Activated gamma-delta T cell (primary cell): ENCODE results near the gene CA10.

Experiments
- DNase-seq: peaks from one replicate; lab custom pipeline; 2025; lab: John Stamatoyannopoulos, UW

CA10 gene

GRCh38 chr17:51817955-51818354 lies 340.6 kb downstream of the CA10 start:
- no peak for DNase-seq

DNA sequence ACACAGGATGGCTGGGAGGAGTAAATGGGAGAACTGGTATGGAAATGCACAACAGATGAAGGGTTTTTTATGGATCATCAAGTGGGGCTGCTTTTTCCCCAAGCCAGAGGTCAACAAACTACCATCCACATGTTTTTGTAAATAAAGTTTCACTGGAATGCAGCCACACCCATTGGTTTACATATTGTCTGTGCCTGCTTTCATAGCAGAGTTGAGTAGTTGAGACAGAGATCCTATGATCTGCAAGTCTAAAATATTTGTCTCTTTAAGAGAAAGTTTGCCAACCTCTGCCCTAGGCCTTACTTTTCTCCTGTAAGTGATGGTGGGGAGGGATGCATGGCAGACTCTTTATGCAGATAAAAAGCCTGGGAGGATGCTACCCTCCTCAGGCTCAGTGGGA lies 341.4 kb downstream of the CA10 start:
- DNase-seq = no peak

- DNase-seq = no peak
These were observed 343.4 kb downstream of the CA10 start for GRCh38 chr17:51815097-51815496.

GRCh38 chr17:51814521-51814920 lies 344.0 kb downstream of the CA10 start:
- DNase-seq = no peak

DNA sequence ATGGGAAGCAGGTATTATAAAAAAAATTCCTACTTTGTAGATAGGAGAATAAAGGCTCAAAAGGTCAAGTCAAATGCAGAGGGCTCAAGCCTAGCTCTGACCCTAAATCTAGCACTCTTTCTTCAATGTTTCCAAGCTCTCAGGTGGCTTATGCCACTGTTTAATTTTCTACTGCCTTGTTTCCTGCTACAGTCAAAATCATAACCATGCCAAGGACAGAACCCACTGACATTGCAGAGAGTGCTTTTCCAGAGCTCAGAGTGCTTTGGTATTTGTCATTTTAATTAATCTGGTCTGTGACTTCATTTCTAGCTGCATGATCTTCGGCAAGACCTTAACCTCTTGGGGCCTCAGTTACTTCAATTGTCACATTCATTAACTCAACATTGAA lies 344.7 kb downstream of the CA10 start:
- DNase-seq = no peak

GRCh38 chr17:51813140-51813783 lies 345.3 kb downstream of the CA10 start:
- DNase-seq = no peak

DNA sequence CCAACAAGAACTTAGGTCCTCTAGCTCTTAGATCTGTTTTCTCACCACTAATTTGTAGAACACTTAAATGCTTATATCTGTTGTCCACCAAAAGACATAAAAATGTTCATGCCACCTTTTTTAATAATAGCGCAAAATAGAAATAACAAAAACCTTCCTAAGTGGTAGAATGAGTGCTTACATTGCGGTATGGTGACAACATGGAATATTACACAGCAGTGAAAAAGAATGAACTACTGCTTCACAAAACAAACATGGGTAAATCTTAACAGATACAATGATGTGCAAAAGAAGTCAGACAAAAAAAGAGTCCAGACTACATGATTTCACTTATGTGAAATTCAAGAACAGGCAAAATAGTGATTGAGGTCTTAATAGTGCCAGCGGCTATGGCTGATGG lies 351.1 kb downstream of the CA10 start:
- DNase-seq = no peak

- no peak for DNase-seq
These were observed 352.7 kb downstream of the CA10 start for GRCh38 chr17:51805765-51806164.

DNA sequence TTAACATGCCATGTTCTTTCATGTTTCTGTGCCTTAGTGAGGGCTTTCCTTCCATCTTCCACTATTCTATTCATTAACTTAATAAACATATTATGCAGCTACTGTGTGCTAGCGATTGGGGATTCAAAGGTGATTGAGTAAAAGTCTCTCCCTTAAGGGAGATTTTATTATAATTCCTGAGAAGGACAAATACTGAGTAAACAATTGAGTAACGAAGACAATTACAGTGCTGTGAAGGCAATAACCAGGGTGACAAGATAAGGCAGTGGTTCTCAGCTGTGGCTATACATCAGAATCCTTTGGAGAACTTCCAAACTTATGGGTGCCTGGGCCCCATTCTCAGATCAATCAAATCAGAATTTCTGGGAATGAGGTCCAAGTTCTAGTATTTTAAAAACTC lies 353.3 kb downstream of the CA10 start:
- no peak for DNase-seq

DNA sequence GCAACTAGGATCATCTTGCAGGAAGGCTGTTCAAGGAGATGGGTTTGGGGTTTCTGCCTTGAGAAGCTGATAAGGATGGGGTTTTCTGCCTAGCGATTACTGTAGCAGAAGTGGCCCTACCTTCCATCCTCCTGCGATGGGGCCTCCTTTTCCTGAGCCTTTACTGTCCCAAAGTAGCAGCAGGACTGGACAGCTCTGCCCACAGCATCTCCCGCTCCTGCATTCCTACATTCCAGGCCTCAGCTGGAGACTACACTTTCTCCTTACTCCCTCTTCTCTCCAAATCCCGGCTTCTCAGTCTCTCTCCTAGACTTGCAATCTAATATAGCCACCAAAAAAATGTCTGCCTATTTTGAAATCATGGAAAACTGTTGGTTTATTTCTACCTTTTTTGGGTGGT lies 355.4 kb downstream of the CA10 start:
- no peak for DNase-seq

DNA sequence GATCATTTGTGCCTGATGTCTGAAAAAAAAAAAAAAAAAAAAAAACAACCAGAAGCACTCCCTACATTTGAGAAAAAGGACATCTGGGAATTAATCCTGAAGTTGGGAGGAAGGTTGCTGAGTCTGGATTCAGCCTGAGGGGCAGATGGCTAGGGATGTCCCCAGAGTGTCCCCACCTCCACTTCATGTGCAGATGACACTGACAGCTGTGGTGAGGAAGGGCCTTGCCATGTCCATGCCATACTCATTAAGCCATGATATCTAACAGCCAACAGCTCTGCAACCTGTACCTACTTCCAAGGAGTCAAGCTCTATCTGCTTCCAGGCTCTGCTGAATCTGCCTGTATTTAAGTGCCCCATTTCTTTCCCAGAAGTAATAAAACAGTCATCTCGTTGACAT lies 356.0 kb downstream of the CA10 start:
- no peak for DNase-seq

DNA sequence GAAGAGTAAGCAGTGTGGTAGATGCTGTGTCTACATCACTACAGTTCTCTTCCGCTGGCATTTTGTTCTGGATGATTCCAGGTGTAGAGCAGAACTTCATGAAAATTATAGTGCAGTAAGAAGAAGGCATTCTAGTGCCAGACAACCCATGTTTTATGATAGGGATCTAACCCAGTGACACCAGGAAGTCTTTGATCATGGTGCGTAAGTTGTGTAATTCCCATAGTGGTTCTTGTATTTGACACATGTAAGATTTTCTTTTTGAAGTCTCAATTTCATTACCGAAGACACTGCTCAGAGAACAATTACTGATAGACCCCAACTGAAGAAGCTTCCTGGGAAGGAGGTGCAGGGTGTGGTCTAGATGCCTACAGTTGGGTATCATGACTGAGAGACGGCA lies 356.9 kb downstream of the CA10 start:
- no peak for DNase-seq

- no peak for DNase-seq
These were observed 358.5 kb downstream of the CA10 start for GRCh38 chr17:51799981-51800380.

GRCh38 chr17:51799240-51799639 lies 359.3 kb downstream of the CA10 start:
- DNase-seq = no peak

GRCh38 chr17:51797150-51797549 lies 361.4 kb downstream of the CA10 start:
- DNase-seq = no peak

DNA sequence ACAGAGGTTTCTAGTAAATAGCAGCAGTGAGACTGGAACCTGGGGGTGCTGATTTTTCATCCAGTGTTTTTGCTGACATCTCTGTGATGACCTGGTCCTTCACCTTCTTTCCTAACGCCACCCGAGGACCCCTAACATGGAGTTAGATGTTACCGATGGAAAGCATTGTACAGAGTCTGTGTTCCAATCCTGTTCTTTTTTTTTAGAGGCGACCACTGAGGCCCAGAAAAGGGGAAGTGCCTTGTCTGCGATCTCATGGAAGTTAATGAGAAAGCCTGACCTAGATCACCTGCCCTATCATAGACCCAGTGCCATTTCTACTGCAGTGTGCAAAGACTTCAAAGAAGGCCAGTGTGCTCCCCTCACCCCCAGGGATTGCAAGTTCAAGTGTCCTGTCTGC lies 362.5 kb downstream of the CA10 start:
- no peak for DNase-seq

- no peak for DNase-seq
These were observed 363.1 kb downstream of the CA10 start for GRCh38 chr17:51795401-51795800.

- no peak for DNase-seq
These were observed 364.0 kb downstream of the CA10 start for GRCh38 chr17:51794466-51794865.

DNA sequence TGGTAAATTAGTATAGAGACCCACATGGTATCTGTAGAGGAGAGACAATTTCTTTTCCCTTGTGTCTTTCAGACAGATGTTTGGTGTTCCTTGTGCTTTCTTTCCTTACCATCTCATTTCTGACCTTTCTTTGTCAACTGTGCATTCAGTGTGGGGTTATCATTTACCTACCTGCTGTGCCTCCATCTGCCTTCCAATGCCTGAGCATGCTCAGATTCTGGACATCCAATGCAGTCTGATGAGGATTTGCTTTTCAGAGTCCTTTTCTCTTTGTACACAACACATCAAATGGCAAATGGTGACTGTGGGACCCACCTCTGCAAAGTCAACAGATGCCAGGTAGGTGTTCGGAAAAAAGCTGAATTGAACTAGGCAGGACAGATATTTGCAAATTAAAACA lies 364.8 kb downstream of the CA10 start:
- DNase-seq = no peak

DNA sequence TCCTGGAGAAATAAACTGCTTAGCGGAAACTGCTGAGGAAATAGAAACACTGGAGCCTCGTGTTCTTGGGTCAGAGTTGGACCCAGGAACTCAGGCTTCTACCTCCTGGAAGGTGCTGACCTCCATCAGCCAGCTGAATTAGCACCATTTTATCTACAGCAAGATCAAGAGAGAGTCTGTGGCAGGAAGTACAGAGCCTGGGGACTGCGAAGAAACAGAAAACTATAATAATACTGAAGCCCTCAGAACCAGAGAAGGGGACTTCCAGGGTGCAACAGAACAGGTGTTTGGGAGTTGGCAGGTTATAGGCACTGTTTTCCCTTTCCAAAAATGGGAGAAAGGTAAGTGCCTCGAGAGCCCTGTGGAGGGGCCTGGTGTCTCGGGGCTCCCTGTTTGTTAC lies 379.7 kb downstream of the CA10 start:
- no peak for DNase-seq

GRCh38 chr17:51770027-51770759 lies 388.3 kb downstream of the CA10 start:
- DNase-seq = no peak

GRCh38 chr17:51769231-51769630 lies 389.3 kb downstream of the CA10 start:
- DNase-seq = no peak

GRCh38 chr17:51768706-51769105 lies 389.8 kb downstream of the CA10 start:
- no peak for DNase-seq

- no peak for DNase-seq
These were observed 391.2 kb downstream of the CA10 start for GRCh38 chr17:51767287-51767686.
